Stimulated activated CD8-positive, alpha-beta memory T cell treated with anti-CD3 and anti-CD28 coated beads, Interleukin-7, amount 100 ng/mL, for 48 hours (primary cell): ENCODE results near the gene RNF144B.
"Not testable (repeated sequence)": the region's sequence is repeated elsewhere in the genome, so short reads cannot be mapped to it uniquely, and the experiment has no call there.

Experiments used
- DNase-seq, 2 donors: peaks; one replicate each; pipeline ENCODE4 v3.0.0-alpha.2; 2020; ENCODE audit warnings: low read depth in 1 of 2; ENCODE audit errors: extremely low read depth in 1 of 2

The RNF144B gene

DNA sequence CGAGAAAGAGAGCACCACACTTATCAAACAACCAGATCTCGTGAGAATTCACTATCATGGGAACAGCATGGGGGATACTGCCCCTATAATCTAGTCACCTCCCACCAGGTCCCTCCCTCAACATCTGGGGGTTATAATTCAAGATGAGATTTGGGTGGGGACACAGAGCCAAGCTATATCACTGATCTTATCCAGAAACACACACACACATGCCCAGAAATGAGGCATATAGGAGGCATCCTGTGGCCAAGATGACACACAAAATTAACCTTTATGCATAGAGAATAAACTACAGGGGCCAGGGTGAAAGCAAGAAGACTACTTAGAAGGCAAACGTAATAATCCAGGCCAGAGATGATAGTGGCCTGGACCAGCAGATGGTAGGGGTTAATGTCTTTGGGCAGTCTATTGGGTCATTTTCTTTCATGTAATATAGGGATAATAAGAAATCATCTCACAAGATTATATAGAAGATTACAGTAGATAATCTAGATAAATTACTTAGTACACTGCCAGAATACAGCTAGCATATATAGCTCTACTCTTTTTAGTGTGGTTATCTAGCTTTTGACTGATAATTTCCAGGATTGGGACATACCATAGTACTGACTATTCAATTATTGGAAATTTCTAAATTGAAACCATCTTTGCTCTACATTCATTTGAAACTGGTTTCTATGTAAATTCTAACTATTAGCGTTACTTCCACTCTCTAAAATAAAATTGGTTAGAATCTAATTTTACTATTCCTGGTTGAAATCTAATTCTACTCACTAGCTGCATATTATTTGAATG, 20.0 kb downstream of the RNF144B start:
- DNase-seq, result no peak

DNA sequence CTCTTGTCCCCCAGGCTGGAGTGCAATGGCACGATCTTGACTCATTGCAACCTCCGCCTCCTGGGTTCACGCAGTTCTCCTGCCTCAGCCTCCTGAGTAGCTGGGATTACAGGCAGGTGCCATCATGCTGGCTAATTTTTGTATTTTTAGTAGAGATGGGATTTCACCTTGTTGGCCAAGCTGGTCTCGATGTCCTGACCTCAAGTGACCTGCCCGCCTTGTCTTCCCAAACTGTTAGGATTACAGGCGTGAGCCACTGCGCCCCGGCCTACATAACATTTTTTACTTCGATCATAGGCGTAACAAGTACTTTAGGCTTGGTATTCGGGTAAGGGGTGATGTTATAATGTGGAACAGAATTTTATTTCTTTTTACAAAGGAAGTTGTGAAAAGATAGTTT, 22.5 kb downstream of the RNF144B start:
- not testable (repeated sequence) for DNase-seq

DNA sequence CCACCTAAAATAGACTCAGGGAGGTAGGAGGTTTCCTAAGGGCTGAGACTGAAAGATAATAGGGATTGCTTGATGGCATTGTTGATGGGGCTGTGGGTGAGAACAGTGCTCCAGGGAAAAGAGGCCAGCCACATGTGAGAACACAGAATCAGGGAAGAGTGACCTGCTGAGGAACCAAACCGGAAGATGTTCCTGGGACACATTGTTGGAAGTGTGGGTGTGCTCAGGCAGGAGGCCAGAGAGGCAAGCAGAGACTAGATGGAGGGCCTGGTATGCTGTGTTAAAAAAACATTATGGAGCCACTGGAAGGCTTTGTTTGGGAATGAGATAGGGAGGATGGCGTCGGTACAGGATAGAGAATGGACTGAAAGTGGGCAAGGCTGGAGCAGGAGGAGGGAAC, 23.3 kb downstream of the RNF144B start:
- DNase-seq, result no peak

DNA sequence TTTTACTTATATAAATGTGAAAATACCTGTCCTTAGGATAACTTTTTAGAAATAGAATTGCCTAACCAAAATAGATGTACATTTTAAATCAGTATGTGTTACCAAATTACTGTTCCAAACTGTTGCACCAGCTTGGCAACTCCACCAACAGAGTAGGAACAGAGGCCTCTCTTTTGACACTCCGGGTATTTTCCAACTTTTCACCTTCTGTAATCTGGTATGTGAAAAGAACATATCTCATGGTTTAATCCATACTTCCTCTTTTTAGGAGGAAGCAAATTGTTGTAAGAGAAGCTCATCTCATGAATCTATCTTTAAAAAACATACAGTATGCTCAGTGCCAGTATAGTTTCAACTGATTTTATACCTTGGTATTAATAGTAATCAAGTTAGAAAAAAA, 24.9 kb downstream of the RNF144B start:
- DNase-seq, result no peak

DNA sequence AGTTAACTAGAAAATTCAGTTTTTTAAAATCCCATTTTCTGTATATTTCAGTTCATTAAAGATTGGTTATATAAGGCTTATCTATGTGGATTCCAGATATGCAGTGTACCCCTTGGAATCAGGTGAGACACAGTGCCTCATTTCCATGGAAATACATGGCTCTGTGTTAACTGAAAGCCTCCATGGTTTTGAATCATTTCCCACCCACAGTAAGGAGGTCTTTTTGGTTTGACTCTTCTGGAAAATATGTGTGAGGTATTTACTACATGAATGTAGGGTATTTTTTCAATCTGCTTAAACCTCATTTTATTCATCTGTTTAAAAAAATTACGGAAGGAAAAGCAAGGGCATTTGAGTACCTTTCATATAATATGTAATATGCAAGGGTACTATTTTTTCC, 25.5 kb downstream of the RNF144B start:
- DNase-seq, result no peak

DNA sequence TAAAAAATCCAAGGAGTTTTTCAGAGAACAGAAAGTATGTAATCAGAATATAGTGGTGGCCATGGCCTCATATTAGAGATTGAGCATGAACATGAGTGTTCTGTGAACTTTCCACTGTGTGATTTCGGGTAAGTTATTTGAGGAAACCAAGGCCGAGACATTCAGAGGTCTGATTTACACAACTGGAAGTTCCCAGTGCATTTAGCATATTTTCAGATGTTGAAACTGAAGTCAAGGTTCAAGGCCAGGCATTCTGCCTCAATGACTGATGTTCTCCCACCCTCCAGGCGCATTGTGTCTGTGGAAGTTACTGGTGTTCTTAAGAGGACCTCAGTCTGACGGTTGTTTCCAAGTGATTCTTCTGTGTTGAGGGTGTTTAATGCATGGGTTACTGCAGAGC, 26.2 kb downstream of the RNF144B start:
- DNase-seq, result no peak

DNA sequence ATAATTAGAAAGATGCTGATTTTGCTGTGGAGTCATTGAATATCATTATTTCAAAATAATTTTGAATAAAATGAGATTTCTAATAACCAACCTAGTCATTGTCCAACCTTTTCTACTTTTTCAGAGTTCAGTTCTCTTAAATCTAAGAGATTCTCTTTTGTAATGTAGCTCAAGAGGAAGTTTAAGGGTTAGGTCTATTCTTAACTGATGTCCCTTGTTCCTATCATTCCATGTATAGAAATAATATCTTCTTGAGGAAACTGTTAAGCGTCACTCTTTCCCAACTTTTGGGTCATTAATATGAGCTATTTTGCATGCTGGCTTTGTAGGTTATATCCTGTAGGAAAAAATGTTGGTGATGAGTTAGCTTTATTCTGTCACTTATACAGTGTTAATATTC, 27.0 kb downstream of the RNF144B start:
- DNase-seq, result no peak

DNA sequence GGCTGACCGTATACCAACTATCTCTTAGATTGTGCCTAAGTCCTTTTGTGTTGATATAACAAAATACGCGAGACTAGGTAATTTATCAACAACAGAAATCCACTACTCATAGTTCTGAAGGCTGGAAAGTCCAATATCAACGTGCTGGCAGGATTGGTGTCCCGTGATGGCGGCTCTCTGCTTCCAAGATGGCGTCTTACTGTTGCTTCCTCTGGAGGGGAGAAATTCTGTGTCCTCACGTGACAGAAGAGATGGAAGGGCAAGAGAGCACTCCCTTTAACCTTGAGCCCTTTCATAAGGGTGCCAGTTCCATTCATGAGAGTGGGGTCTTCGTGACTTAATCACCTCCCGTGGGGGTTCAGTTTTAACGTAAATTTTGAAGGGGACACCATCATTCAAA, 28.1 kb downstream of the RNF144B start:
- no peak for DNase-seq

DNA sequence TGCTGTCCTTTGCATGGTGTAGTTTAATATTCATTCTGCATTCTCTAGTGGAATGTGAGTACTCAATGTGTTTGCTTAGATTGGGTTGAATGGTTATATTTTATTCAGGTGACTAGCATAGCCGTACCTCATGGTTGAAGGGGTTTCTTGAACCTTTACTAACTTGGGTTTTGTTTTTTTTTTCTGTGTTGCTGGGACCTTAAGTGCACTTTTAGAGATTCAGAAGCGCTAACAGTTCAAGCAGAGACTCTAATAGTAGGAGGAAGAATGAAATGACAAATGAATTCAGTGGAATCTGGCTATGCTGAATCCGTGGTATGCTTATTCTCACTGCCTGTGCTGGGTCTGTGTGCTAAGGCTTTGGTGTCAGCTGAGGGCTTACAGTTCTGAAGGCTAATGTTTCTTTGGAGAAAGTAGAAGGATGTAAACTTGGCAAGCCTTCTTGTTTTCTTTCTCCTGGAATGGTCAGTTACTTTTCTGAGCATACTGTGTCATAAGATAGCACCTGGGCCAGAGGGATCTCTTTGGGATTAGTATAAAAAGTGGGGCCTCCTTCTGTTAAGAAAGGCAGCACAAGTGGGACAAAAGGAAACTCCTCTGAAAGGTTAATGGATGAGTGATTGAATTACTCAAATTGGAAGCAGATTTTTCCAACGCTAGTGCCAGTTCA, 28.7 kb downstream of the RNF144B start:
- no peak for DNase-seq

DNA sequence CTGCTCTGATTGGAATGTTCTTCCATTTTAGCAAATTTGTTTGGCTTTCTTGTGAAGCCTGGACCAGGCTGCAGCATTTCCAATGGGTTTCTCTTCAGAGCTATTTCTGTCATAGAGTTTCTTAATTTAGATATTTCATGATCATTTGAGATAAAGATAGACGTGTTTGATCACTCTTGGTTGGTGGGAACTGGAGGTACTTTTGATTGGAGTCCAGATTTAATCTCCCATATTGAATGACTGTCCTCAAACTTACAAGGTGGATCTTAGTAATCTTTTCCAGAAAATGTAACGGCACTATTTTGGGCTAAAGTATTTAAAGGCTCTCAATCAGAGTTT, 29.2 kb downstream of the RNF144B start:
- DNase-seq, result no peak

DNA sequence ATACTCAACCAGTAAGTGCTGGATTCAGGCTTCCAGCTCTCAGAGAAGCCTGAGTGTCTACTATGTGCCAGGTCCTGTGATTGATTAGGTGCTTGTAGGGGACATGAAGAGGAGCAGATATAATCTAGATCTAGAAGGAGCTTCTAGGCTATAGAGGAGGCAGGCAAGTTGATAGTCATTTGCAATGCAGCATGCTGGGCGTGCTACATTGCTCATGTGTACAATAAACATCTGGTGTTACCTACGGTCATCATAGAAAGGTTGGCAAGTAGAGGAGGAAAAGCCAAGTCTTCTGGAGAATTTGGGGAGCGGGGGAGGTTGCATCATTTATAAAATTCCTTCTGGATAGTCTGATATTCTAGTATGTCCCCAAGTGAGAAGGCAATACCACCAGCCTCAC, 33.2 kb downstream of the RNF144B start:
- no peak for DNase-seq

DNA sequence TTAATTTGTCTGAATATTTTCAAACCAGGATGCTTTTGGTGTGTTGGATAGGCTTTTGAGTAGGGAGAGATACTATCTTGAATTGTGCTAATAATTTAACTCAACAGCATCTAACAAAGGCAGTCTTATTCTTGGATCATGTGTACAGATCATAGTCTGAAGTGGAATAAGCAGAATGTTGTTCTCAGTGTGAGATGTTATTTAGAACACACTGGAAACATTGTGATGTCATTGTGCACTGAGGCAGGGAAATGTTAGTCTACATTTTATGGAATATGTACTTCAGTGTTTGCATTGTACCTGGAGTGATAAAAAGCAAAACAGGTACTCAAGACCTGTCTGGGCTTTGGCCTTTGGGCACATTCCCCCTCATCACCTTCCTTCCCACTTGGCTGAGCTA, 35.0 kb downstream of the RNF144B start:
- no peak for DNase-seq

DNA sequence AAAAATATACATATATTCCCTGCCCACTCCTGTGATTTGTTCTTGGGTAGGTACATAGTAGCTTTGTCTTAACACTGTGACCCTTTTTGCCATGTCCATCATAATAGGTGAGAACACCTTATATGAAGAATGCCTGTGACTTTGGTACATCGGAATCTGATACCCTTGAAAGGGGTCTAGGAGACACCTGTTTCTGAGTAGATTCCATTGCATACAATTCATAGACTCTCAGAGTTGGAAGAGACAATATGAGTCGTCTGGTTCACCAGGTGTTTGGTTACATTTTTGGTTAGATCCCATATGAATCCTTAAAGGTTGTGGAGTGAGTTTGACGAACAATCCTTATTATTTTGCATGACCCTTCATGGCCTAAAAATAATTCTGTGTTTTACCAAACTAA, 36.3 kb downstream of the RNF144B start:
- no peak for DNase-seq

DNA sequence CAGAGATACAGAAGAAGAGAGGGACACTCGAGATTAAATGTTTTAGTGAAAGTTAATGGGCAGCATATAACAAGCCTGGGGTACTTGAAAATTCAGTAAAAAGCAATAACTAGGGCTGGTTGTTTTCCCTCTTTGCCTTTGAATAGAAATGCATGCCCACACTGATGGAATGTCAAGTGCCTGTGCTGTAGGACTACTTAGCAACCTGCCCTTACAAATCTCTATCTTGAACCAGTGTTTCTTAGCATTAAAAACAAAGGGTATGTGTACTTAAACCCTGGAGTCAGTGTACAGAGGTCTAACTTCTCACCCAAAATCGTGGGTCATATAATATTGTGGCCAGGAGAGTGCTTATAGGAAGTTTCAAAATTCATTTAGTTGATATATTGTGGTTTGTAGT, 37.1 kb downstream of the RNF144B start:
- DNase-seq, result no peak

DNA sequence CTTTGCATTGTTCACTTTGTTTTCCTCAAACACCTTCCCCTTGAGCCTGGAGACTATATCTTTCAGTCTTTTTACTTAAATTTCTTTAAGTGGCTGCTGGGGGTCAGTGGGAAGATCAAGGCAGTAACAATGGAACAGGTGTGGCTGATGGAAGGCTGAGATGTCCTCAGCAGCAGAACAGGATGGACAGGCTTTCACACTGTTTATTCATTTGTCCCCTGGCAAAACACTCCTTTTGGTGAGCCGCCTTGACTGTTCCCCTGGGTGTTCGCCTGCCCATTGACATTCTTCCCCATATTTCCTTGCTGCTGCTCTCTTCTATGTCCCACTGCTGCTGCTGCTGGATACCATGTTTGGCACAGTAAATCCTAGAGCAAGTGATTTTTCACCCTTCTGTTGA, 38.1 kb downstream of the RNF144B start:
- no peak for DNase-seq

DNA sequence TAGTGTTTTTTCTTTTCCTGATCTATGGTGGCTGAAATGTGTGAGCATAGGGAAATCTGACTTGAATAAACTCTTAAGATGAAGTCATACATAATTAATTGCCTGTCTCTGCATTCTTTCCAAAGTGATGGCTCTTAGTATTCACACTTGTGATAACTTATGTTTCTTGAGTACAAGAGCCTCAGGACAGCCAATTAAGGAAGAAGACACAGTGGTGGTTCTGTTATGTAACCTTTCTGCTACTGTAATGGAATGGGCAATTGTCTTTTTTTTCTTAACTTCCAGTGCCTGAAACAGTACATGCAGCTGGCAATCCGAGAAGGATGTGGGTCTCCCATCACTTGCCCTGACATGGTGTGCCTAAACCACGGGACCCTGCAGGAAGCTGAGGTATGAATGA, 40.1 kb downstream of the RNF144B start:
- DNase-seq, result no peak

DNA sequence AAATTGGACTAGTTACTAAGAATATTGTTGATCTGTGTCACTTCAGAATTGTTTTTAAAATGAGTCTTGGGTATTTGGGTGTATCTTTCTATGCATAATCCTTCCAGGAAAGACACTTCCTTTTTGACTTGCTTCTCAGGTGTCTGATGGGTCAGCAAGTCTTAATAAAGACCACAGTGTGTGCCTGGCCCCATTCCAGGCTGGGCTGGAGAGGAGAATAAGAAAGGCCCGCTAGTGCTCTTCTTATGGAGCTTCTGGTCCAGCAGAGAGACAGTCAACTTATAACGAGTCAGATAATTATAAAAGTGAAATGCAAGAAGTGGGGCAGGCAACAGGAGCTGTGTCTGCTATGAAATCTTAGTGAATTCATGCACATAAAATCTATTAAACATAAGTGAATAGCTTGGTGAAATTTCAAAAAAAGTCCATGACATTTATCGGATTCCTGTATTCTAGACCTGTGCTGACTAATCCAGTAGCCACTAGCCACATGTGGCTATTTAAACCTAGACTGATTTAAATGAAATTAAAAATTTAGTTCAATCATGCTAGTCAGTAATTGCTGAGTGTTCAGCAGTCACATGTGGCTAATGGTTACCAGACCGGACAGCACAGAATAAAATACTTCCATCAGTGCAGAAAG, 42.6 kb downstream of the RNF144B start:
- no peak for DNase-seq

DNA sequence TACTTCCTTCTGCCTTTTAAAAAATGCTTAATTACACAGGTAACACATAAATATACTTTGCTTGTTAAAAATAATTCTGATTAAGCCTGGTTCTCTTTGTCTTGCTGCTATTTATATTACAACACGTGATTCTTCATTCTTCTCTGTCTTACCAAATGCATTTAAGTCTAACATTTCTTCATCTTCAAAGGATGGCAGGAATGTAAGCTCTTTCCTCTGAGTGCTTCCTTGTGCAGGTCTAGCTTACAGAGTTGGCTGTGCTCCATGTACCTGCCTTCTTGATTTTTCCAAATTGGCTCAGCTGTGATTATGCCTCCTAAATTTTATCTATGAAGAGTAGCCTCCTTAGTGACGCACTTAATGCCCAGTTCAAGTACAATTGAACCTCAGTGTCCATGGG, 44.4 kb downstream of the RNF144B start:
- DNase-seq, result no peak

DNA sequence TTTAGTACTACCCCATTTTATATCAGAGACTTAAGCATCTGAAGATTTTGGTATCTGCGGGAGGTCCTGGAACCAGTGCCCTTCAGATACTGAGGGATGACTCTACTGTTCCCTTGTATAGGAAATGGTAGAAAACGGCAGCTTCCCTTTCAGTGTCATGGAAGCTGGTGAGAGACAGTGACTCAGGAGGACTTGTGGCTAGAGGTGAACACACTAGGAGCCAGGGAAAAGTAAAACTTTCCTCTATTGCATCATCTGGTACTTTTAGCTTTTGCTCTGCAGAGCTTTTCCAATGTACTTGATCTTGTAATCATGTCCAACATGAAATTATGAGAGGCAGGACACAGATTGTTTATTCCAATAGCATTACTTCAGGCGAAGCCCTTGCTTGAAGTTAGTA, 45.0 kb downstream of the RNF144B start:
- no peak for DNase-seq

DNA sequence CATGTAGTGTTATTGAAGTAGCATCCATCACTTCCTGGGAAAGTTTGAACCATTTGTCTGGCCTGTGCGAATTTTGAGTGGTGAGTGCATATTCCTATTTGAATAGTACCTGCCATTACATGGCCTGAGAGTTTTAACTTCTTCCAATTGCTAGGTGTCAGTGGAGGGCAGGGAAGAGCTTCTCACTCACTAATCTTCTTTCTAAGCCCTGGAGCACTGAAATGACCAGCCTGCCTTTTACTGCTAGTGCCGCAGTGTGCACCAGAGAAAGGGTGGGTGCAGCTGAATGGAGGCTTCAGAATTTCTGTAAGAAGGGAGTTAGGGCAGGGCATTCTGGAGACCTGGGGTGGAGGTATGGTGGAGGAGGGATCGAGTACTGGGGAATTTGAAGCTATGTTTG, 45.5 kb downstream of the RNF144B start:
- DNase-seq, result no peak

DNA sequence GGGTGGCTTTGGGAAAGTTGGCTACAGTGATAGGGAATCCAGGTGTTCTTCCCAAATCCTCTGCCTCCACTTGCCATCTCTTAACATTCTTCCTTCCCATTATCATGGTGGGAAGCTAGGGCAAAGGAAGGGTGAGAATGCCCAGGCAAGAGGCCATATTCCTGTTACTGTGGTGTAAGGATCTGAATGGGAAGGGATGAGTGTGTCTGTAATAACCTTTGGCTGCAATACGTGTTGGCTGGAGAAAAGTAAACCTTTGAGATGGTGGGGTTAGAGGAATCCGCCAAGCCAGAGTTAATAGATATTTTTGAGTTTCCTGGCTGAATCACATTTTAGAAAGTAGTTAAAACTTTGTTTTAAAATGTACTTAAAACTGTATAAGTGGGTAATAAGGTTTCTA, 45.9 kb downstream of the RNF144B start:
- DNase-seq, result no peak

DNA sequence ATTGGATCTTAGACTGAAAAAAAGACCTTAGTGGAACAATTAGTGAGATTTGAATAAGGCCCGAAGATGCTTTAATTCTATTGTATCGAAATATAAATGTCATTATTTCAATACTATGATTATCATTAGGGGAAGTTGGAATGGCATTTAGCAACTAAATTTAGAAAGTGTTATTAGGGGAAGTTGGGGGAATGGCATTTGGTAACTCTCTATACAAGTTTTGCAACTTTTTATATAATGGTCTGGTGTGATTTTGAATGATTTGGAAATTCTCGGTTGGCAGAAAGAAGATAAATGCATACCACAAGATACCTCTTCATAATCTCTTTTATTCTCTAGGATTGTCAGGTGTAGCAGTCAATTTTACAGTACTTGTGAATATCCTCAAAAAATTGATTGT, 49.2 kb downstream of the RNF144B start:
- DNase-seq, result no peak
